HEK293 (cell line): ENCODE measurements around the gene MALT1.

Experiments
- CTCF ChIA-PET: fragments of 350-600 bp; formaldehyde crosslinking; extraction: SDS; loops from one replicate; lab custom pipeline; 2021; ENCODE audit warnings: antibody characterized with exemption; lab: Yijun Ruan, JAX
- POLR2A ChIA-PET: fragments of 300-600 bp; formaldehyde crosslinking; extraction: SDS; loops from one replicate; lab custom pipeline; 2020; ENCODE audit warnings: antibody characterized with exemption, inconsistent platforms; lab: Yijun Ruan, JAX
- H3K27ac ChIP-seq: fragments of 200-500 bp; sonication (Bioruptor generic); 2 replicates; pipeline ENCODE4 v1.5.1; 2014; ENCODE audit warnings: low read depth, low read length, control low read depth, inconsistent platforms; ENCODE audit errors: extremely low read depth
- H3K36me3 ChIP-seq, 2 experiments: fragments of 200-500 bp in 1 of 2; sonication (Bioruptor generic) in 1 of 2; 1 replicate in 1 of 2; 2 replicates in 1 of 2; pipeline ENCODE4 v1.5.1; 2014 to 2017; ENCODE audit warnings: inconsistent platforms in 2 of 2, low read length in 2 of 2; ENCODE audit not compliant: control insufficient read depth in 2 of 2, insufficient read depth in 1 of 2
- H3K4me1 ChIP-seq: fragments of 200-500 bp; sonication (Bioruptor generic); 2 replicates; pipeline ENCODE4 v1.5.1; 2014; ENCODE audit warnings: mild to moderate bottlenecking, low read length, inconsistent platforms; ENCODE audit not compliant: control insufficient read depth, insufficient read depth
- H3K4me3 ChIP-seq: 2 replicates; pipeline ENCODE4 v1.5.1; 2011; ENCODE audit warnings: low read depth, mild to moderate bottlenecking, control low read depth, low read length, moderate library complexity
- H3K9me3 ChIP-seq: fragments of 200-500 bp; sonication (Bioruptor generic); 2 replicates; pipeline ENCODE4 v1.5.1; 2014; ENCODE audit warnings: low read depth, low read length, inconsistent platforms; ENCODE audit not compliant: control insufficient read depth, insufficient read depth
- ELK4 ChIP-seq: IDR thresholded peaks from 2 replicates; pipeline ENCODE4 v1.6.1; 2011; ENCODE audit warnings: mild to moderate bottlenecking, low read depth, low read length, borderline replicate concordance
- FEZF1 ChIP-seq: fragments of 450-650 bp; formaldehyde crosslinking; IDR thresholded peaks from 2 replicates; pipeline ENCODE4 v1.5.1; 2016; ENCODE audit warnings: missing biosample characterization, missing genetic modification characterization
- GLIS2 ChIP-seq: fragments of 450-650 bp; formaldehyde crosslinking; IDR thresholded peaks from 2 replicates; pipeline ENCODE4 v1.5.1; 2016; ENCODE audit warnings: missing biosample characterization, missing genetic modification characterization
- KLF8 ChIP-seq: fragments of 450-650 bp; formaldehyde crosslinking; IDR thresholded peaks from 2 replicates; pipeline ENCODE4 v1.5.1; 2016; ENCODE audit warnings: missing biosample characterization, missing genetic modification characterization
- KLF9 ChIP-seq: fragments of 450-650 bp; formaldehyde crosslinking; IDR thresholded peaks from 2 replicates; pipeline ENCODE4 v1.5.1; 2016; ENCODE audit warnings: missing biosample characterization, missing genetic modification characterization, low read depth
- OVOL3 ChIP-seq: fragments of 450-650 bp; formaldehyde crosslinking; IDR thresholded peaks from 2 replicates; pipeline ENCODE4 v1.5.1; 2016; ENCODE audit warnings: missing biosample characterization, missing genetic modification characterization
- REPIN1 ChIP-seq: fragments of 450-650 bp; formaldehyde crosslinking; IDR thresholded peaks from 2 replicates; pipeline ENCODE4 v1.5.1; 2017; ENCODE audit warnings: missing biosample characterization, missing genetic modification characterization, low read depth
- SCRT1 ChIP-seq: fragments of 450-650 bp; formaldehyde crosslinking; IDR thresholded peaks from 2 replicates; pipeline ENCODE4 v1.5.1; 2016; ENCODE audit warnings: missing biosample characterization, missing genetic modification characterization, borderline replicate concordance
- SETDB1 ChIP-seq: IDR thresholded peaks from one replicate; pipeline ENCODE4 v1.6.1; 2017; ENCODE audit warnings: mild to moderate bottlenecking, low read length, moderate library complexity, mixed read lengths; ENCODE audit not compliant: insufficient read length
- SP3 ChIP-seq: fragments of 450-650 bp; formaldehyde crosslinking; IDR thresholded peaks from 2 replicates; pipeline ENCODE4 v1.5.1; 2016; ENCODE audit warnings: missing biosample characterization, missing genetic modification characterization
- ZBTB48 ChIP-seq: fragments of 450-650 bp; formaldehyde crosslinking; IDR thresholded peaks from 2 replicates; pipeline ENCODE4 v1.5.1; 2016; ENCODE audit warnings: missing biosample characterization, missing genetic modification characterization
- ZEB2 ChIP-seq: fragments of 450-650 bp; formaldehyde crosslinking; IDR thresholded peaks from 2 replicates; pipeline ENCODE4 v1.5.1; 2016; ENCODE audit warnings: missing biosample characterization, missing genetic modification characterization
- ZNF155 ChIP-seq: fragments of 450-650 bp; formaldehyde crosslinking; IDR thresholded peaks from 2 replicates; pipeline ENCODE4 v1.5.1; 2016; ENCODE audit warnings: missing biosample characterization, missing genetic modification characterization
- ZNF248 ChIP-seq: fragments of 450-650 bp; formaldehyde crosslinking; IDR thresholded peaks from 2 replicates; pipeline ENCODE4 v1.5.1; 2017; ENCODE audit warnings: missing biosample characterization, missing genetic modification characterization
- ZNF311 ChIP-seq: fragments of 450-650 bp; formaldehyde crosslinking; IDR thresholded peaks from 2 replicates; pipeline ENCODE4 v1.5.1; 2017; ENCODE audit warnings: missing biosample characterization, missing genetic modification characterization, borderline replicate concordance
- ZNF394 ChIP-seq: fragments of 450-650 bp; formaldehyde crosslinking; IDR thresholded peaks from 2 replicates; pipeline ENCODE4 v1.5.1; 2016; ENCODE audit warnings: missing biosample characterization, missing genetic modification characterization, mild to moderate bottlenecking, moderate library complexity, borderline replicate concordance
- ZNF423 ChIP-seq: fragments of 450-650 bp; formaldehyde crosslinking; IDR thresholded peaks from 2 replicates; pipeline ENCODE4 v1.5.1; 2016; ENCODE audit warnings: missing biosample characterization, missing genetic modification characterization
- ZNF561 ChIP-seq: fragments of 450-650 bp; IDR thresholded peaks from 2 replicates; pipeline ENCODE4 v1.5.1; 2018; ENCODE audit warnings: missing biosample characterization, missing genetic modification characterization, borderline replicate concordance
- ZNF629 ChIP-seq: fragments of 450-650 bp; formaldehyde crosslinking; IDR thresholded peaks from 2 replicates; pipeline ENCODE4 v1.5.1; 2017; ENCODE audit warnings: missing biosample characterization, missing genetic modification characterization
- ZNF747 ChIP-seq: fragments of 450-650 bp; formaldehyde crosslinking; IDR thresholded peaks from 2 replicates; pipeline ENCODE4 v1.5.1; 2016; ENCODE audit warnings: missing biosample characterization, missing genetic modification characterization
- ZNF76 ChIP-seq: fragments of 450-650 bp; formaldehyde crosslinking; IDR thresholded peaks from 2 replicates; pipeline ENCODE4; 2016; ENCODE audit warnings: low read depth, missing biosample characterization, missing genetic modification characterization, borderline replicate concordance
- ZNF768 ChIP-seq: fragments of 450-650 bp; formaldehyde crosslinking; IDR thresholded peaks from 2 replicates; pipeline ENCODE4 v1.5.1; 2018; ENCODE audit warnings: missing biosample characterization, mild to moderate bottlenecking, missing genetic modification characterization
- ZNF776 ChIP-seq: fragments of 450-650 bp; formaldehyde crosslinking; IDR thresholded peaks from 2 replicates; pipeline ENCODE4 v1.5.0; 2017; ENCODE audit warnings: missing biosample characterization, missing genetic modification characterization, borderline replicate concordance
- TF ChIP-seq, protein P1 (sequence below): fragments of 450-650 bp; formaldehyde crosslinking; IDR thresholded peaks from 2 replicates; pipeline ENCODE4 v1.5.1; 2016; ENCODE audit warnings: missing biosample characterization, missing genetic modification characterization
- TF ChIP-seq, protein P2 (sequence below): fragments of 450-650 bp; formaldehyde crosslinking; IDR thresholded peaks from 2 replicates; pipeline ENCODE4 v1.5.1; 2016; ENCODE audit warnings: missing biosample characterization, missing genetic modification characterization, low read depth

The MALT1 gene

DNA sequence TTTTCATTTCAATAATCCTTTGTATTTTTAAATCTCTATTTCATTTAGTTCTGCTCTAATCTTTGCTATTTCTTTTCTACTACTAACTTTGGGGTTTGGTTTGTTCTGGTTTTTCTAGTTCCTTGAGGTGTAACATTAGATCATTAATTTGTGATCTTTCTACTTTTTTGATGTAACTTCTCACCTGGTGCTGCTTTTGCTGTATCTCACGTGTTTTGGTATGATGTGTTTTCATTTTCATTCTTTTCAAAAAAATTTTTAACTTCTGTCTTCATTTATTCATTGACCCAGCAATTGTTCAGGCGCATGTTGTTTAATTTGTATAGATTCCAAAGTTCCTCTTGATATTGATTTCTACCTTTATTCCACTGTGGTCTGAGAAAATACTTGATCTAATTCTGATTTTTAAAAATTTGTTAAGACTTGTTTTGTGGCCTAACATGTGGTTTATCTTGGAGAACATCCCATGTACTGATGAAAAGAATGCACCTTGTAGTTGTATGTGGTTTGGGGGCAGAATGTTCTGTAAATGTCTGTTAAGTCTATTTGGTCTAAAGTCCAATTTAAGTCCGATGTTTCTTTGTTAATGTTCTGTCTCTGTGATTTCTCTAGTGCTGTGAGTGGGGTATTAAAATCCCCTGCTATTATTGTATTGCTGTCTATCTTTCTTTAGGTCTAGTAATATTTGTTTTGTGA lies 17.3 kb upstream of the MALT1 start:
- Histone ChIP-seq H3K9me3 (no peaks in the 10 kb centered on the region), H3K4me1 (no peaks in the 10 kb centered on the region)
- CTCF ChIA-PET = interaction anchor here (0.6 kb wide), 1 partner anchor 91 kb away, joined by 4 read pairs; no protein-coding TSS in a partner anchor
- TF ChIP-seq ZNF311 (tag by site-specific recombination) (no peak), ZNF248 (tag by site-specific recombination) (no peak), KLF8 (tag by site-specific recombination) (no peak), ZNF776 (tag by site-specific recombination) (no peak), SP3 (no peak), FEZF1 (no peak), REPIN1 (no peak), ZNF629 (tag by site-specific recombination) (no peak), OVOL3 (no peak), KLF9 (tag by site-specific recombination) (no peak), ZBTB48 (tag by site-specific recombination) (no peak), SCRT1 (no peak), ZNF561 (tag by site-specific recombination) (no peak), ZNF76 (tag by site-specific recombination) (no peak), ZNF155 (no peak), ZNF747 (tag by site-specific recombination) (no peak)
- TF ChIP-seq, protein P1, sequence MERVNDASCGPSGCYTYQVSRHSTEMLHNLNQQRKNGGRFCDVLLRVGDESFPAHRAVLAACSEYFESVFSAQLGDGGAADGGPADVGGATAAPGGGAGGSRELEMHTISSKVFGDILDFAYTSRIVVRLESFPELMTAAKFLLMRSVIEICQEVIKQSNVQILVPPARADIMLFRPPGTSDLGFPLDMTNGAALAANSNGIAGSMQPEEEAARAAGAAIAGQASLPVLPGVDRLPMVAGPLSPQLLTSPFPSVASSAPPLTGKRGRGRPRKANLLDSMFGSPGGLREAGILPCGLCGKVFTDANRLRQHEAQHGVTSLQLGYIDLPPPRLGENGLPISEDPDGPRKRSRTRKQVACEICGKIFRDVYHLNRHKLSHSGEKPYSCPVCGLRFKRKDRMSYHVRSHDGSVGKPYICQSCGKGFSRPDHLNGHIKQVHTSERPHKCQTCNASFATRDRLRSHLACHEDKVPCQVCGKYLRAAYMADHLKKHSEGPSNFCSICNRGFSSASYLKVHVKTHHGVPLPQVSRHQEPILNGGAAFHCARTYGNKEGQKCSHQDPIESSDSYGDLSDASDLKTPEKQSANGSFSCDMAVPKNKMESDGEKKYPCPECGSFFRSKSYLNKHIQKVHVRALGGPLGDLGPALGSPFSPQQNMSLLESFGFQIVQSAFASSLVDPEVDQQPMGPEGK = no peak
- TF ChIP-seq, all 188 proteins: peak for 0
- POLR2A ChIA-PET = no interaction called here
- no peak overlapping the region for H3K27ac ChIP-seq
- H3K4me3 ChIP-seq = no peak overlapping the region
- no peaks in the 10 kb centered on the region for H3K36me3 ChIP-seq

DNA sequence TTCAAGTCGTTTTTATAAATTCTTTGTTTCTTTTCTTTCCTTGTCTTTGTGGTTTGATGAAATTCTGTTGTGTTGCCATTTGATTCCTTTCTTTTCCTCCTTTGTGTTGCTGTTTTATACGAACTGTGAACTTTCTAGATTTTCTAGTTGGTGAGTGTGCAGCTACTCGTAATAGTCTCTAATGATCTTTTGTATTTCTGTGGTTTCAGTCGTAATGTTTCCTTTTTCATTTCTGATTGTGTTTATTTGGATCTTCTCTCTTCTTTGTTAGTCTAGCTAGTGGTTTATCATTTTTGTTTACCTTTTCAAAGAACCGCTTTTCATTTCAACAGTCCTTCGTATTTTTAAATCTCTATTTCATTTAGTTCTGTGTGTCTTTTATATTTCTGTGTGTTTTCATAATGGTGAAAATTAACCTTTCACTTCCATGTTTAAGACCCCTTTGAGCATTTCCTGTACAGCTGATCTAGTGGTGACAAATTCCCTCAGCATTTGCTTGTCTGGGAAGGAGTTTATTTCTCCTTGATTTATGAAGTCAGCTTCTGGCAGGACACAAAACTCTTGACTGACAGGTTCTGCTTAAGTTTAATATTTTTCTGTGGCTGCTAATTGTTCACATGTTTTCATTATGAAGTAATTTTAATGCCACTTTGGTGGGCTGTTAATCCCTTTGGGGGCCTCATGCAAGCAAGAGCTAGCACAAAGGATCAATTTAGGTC lies 16.2 kb upstream of the MALT1 start:
- no peaks in the 10 kb centered on the region for H3K4me1 ChIP-seq
- POLR2A ChIA-PET = no interaction called here

More for the DNA sequence above, 16.2 kb upstream of the MALT1 start:
- Histone ChIP-seq H3K36me3 (no peaks in the 10 kb centered on the region), H3K9me3 (no peaks in the 10 kb centered on the region), H3K4me3 (no peak overlapping the region), H3K27ac (no peak overlapping the region)
- no peak for TF ChIP-seq ZEB2
- TF ChIP-seq SETDB1 = peak; percentile 71
- TF ChIP-seq ZNF768 (tag by site-specific recombination) = no peak
- TF ChIP-seq GLIS2 = no peak
- TF ChIP-seq ZNF423 (tag by site-specific recombination) = no peak
- TF ChIP-seq ELK4 = no peak
- TF ChIP-seq, protein P2, sequence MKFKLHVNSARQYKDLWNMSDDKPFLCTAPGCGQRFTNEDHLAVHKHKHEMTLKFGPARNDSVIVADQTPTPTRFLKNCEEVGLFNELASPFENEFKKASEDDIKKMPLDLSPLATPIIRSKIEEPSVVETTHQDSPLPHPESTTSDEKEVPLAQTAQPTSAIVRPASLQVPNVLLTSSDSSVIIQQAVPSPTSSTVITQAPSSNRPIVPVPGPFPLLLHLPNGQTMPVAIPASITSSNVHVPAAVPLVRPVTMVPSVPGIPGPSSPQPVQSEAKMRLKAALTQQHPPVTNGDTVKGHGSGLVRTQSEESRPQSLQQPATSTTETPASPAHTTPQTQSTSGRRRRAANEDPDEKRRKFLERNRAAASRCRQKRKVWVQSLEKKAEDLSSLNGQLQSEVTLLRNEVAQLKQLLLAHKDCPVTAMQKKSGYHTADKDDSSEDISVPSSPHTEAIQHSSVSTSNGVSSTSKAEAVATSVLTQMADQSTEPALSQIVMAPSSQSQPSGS (tag by site-specific recombination) = no peak
- no peak for TF ChIP-seq ZNF394 (tag by site-specific recombination)
- CTCF ChIA-PET = no interaction called here
